Measurements from ENCODE around the gene NUDT22.

- TF ChIP-seq EZH2 (IDR thresholded peaks at IDR 0.05; ENCODE audit: insufficient read depth, low read length) (no peak), CTCF (IDR thresholded peaks at IDR 0.05; ENCODE audit: insufficient read depth, low read depth, low read length) (no peak)
These were observed 2.9 kb upstream of the NUDT22 start for GRCh38 chr11:64223001-64223651.
